Keratinocyte (primary cell): Measurements from ENCODE around the gene ABCA7. TPM values are rescaled to one million over a fixed set of nuclear protein-coding genes. Genes with fewer than 3 reads are reported as not detected.

Experiments
- DNase-seq: peaks from one replicate; pipeline ENCODE4 v3.0.0-alpha.2; 2011; ENCODE audit warnings: low read depth, missing footprints, low spot score
- FAIRE-seq: peaks from 2 replicates; lab custom pipeline; 2011; peaks lifted over from hg19 to GRCh38; lab: Jason Lieb, UNC
- H2AFZ ChIP-seq: 2 replicates; pipeline ENCODE4 v1.6.0; 2012; ENCODE audit warnings: low read length, control low read depth, inconsistent platforms; ENCODE audit not compliant: control insufficient read depth
- H3K27ac ChIP-seq: 2 replicates; pipeline ENCODE4 v1.5.1; 2011; ENCODE audit warnings: low read length; ENCODE audit not compliant: control insufficient read depth, insufficient read depth
- H3K27me3 ChIP-seq: 3 replicates; pipeline ENCODE4 v1.6.0; 2011; ENCODE audit warnings: low read length; ENCODE audit not compliant: control insufficient read depth, insufficient read depth; ENCODE audit errors: extremely low read depth
- H3K36me3 ChIP-seq, 2 experiments: 2 replicates in 1 of 2; 3 replicates in 1 of 2; pipeline ENCODE4 v1.5.1; 2011; ENCODE audit warnings: low read length in 2 of 2, mild to moderate bottlenecking in 1 of 2; ENCODE audit not compliant: control insufficient read depth in 2 of 2, insufficient read depth in 2 of 2; ENCODE audit errors: extremely low read depth in 1 of 2
- H3K4me1 ChIP-seq: 3 replicates; pipeline ENCODE4 v1.5.1; 2011; ENCODE audit warnings: low read length; ENCODE audit not compliant: control insufficient read depth, insufficient read depth; ENCODE audit errors: extremely low read depth
- H3K4me2 ChIP-seq: 3 replicates; pipeline ENCODE4 v1.6.0; 2011; ENCODE audit warnings: low read depth, low read length; ENCODE audit not compliant: control insufficient read depth, insufficient read depth; ENCODE audit errors: extremely low read depth
- H3K4me3 ChIP-seq, 3 experiments: fragments of 200-600 bp in 1 of 3; sonication (generic) in 1 of 3; 2 replicates in 2 of 3; 3 replicates in 1 of 3; pipeline ENCODE4 v1.5.1; 2011 to 2016; ENCODE audit warnings: low read length in 3 of 3, mild to moderate bottlenecking in 3 of 3, control low read depth in 2 of 3, inconsistent platforms in 1 of 3, low read depth in 1 of 3, mixed read lengths in 1 of 3, mixed run types in 1 of 3, moderate library complexity in 1 of 3; ENCODE audit not compliant: control insufficient read depth in 2 of 3, insufficient read depth in 2 of 3; ENCODE audit errors: extremely low read depth in 1 of 3
- H3K79me2 ChIP-seq: 2 replicates; pipeline ENCODE4 v1.6.0; 2012; ENCODE audit warnings: low read length; ENCODE audit not compliant: control insufficient read depth, insufficient read depth
- H3K9ac ChIP-seq: 3 replicates; pipeline ENCODE4 v1.6.0; 2011; ENCODE audit warnings: low read length; ENCODE audit not compliant: control insufficient read depth, insufficient read depth; ENCODE audit errors: extremely low read depth
- H3K9me1 ChIP-seq: 3 replicates; pipeline ENCODE4 v1.6.0; 2011; ENCODE audit warnings: low read length; ENCODE audit not compliant: control insufficient read depth, insufficient read depth; ENCODE audit errors: extremely low read depth
- H3K9me3 ChIP-seq: 2 replicates; pipeline ENCODE4 v1.5.1; 2012; ENCODE audit warnings: low read depth, low read length; ENCODE audit not compliant: control insufficient read depth
- H4K20me1 ChIP-seq: 3 replicates; pipeline ENCODE4 v1.6.0; 2011; ENCODE audit warnings: low read length; ENCODE audit not compliant: control insufficient read depth, insufficient read depth; ENCODE audit errors: extremely low read depth
- CTCF ChIP-seq, 3 experiments: IDR thresholded peaks in 1 of 3; conservative IDR thresholded peaks in 1 of 3; optimal IDR thresholded peaks in 1 of 3; 2 replicates in 2 of 3; 3 replicates in 1 of 3; pipeline versions ENCODE3 to v1.5.1; 2011; ENCODE audit warnings: low read length in 3 of 3, mild to moderate bottlenecking in 3 of 3, moderate library complexity in 2 of 3, control low read depth in 1 of 3, inconsistent platforms in 1 of 3; ENCODE audit not compliant: insufficient read depth in 2 of 3; ENCODE audit errors: extremely low read depth in 1 of 3
- EZH2 ChIP-seq: IDR thresholded peaks from one replicate; pipeline ENCODE4 v1.6.1; 2012; ENCODE audit warnings: inconsistent platforms, mild to moderate bottlenecking, low read length, moderate library complexity
- dilution Hi-C: fragments of 300-500 bp; cut with MboI; formaldehyde crosslinking; loops from one replicate; pipeline ENCODE4 v1.7.0; 2020; ENCODE audit warnings: low sequenced_read_pairs; ENCODE audit not compliant: extremely low pct_ligation_motif_present
- polyA plus RNA-seq, 5 experiments: library from polyadenylated mRNA; depleted of rRNA in 3 of 5; stranded (reverse) in 3 of 5; stranded (forward) in 1 of 5; unstranded in 1 of 5; fragments of >200 nt; gene quantifications; 1 replicate in 1 of 5; 2 replicates in 3 of 5; 3 replicates in 1 of 5; pipeline versions ENCODE4 v1.2.1 to v1.2.3, GENCODE V29; 2011 to 2012; ENCODE audit warnings: missing spikeins in 2 of 5, low read depth in 1 of 5, low replicate concordance in 1 of 5

ABCA7 gene
- polyA plus RNA-seq, 1 donor (not counting 4 experiments of a cell fraction or from before 2014, with no cell fraction given) = 7.4 TPM

GRCh38 chr19:1045247-1045603, 5.3 kb downstream of the ABCA7 start:
- Histone ChIP-seq H3K9me3 (no peaks in the 10 kb centered on the region), H3K27ac (no peak overlapping the region), H3K4me1 (peaks cover 17% of the 10 kb centered on the region), H3K4me2 (no peak overlapping the region), H3K9me1 (no peaks in the 10 kb centered on the region), H3K27me3 (no peaks in the 10 kb centered on the region), H2AFZ (no peak overlapping the region), H4K20me1 (no peaks in the 10 kb centered on the region), H3K4me3 (no peak overlapping the region), H3K79me2 (peaks cover 1% of the 10 kb centered on the region), H3K9ac (no peak overlapping the region), H3K36me3 (peaks cover 0 to 9% of the 10 kb centered on the region in 2 experiments)
- dilution Hi-C loops = no loop called here
- DNase-seq (no peak), FAIRE-seq (no peak)
- TF ChIP-seq CTCF (optimal IDR thresholded peaks at IDR 0.05 in 1 of 3, IDR thresholded peaks at IDR 0.05 in 1 of 3, conservative IDR thresholded peaks at IDR 0.05 in 1 of 3; ENCODE audit: extremely low read depth in 1 of 3, insufficient read depth in 2 of 3, low read length in 3 of 3) (no peak), EZH2 (no peak)

GRCh38 chr19:1046117-1046626, 6.3 kb downstream of the ABCA7 start:
- no peak for DNase-seq
- no peaks in the 10 kb centered on the region for H3K79me2 ChIP-seq
- H3K4me2 ChIP-seq = no peak overlapping the region
- H2AFZ ChIP-seq = no peak overlapping the region
- H3K4me1 ChIP-seq = peaks cover 11% of the 10 kb centered on the region
- no peak for FAIRE-seq
- H4K20me1 ChIP-seq = no peaks in the 10 kb centered on the region
- no peak overlapping the region for H3K27ac ChIP-seq
- no peaks in the 10 kb centered on the region for H3K27me3 ChIP-seq
- peaks cover 0 to 9% of the 10 kb centered on the region in 2 experiments for H3K36me3 ChIP-seq
- TF ChIP-seq CTCF (optimal IDR thresholded peaks at IDR 0.05 in 1 of 3, IDR thresholded peaks at IDR 0.05 in 1 of 3, conservative IDR thresholded peaks at IDR 0.05 in 1 of 3; ENCODE audit: extremely low read depth in 1 of 3, insufficient read depth in 2 of 3, low read length in 3 of 3) (no peak), EZH2 (no peak)
- no peaks in the 10 kb centered on the region for H3K9me1 ChIP-seq
- H3K9ac ChIP-seq = no peak overlapping the region
- H3K9me3 ChIP-seq = no peaks in the 10 kb centered on the region
- H3K4me3 ChIP-seq = no peak overlapping the region
- dilution Hi-C loops = no loop called here
